ENCODE measurements around the gene CCL11. TPM values are rescaled to one million over a fixed set of nuclear protein-coding genes. Genes with fewer than 3 reads are reported as not detected.

The CCL11 gene
- total RNA-seq = 1 to 10 TPM; 1.7 to 5.4 TPM
- long read RNA-seq = 0 reads

GRCh38 chr17:34285286-34285792, at the start of gene CCL11:
Gene CCL11 (plus strand): TSS chr17:34285742. CDS start chr17:34285809, 67 bp downstream.
- no peak for DNase-seq
- peak; percentile 5 to 75 for ATAC-seq
- intact Hi-C loops (cut with DNase I) = no loop called here

- intact Hi-C loops (cut with DNase I) = loop anchor here in 1 of 2 donors (5.0 kb wide), 1 partner anchor 34 kb away; no protein-coding TSS in a partner anchor
- DNase-seq (no peak), ATAC-seq (no peak)
Observed at GRCh38 chr17:34236281-34236892, 49.2 kb upstream of the CCL11 start.

- DNase-seq (no peak), ATAC-seq (no peak)
- intact Hi-C loops (cut with DNase I) = loop anchor here in 1 of 2 donors (5.0 kb wide), 1 partner anchor 35 kb away; no protein-coding TSS in a partner anchor
Observed at GRCh38 chr17:34237458-34237857, 48.1 kb upstream of the CCL11 start.

GRCh38 chr17:34241062-34241461, 44.5 kb upstream of the CCL11 start:
- ATAC-seq (peak; percentile 73 to 81), DNase-seq (peak; percentile 78)
- intact Hi-C loops (cut with DNase I) = no loop called here

- DNase-seq (no peak), ATAC-seq (peak in 1 of 2 donors; percentile 18)
- intact Hi-C loops (cut with DNase I) = no loop called here
Observed at GRCh38 chr17:34242587-34243363, 42.8 kb upstream of the CCL11 start.

- ATAC-seq = no peak
- intact Hi-C loops (cut with DNase I) = no loop called here
- no peak for DNase-seq
Observed at GRCh38 chr17:34243364-34244320, 41.9 kb upstream of the CCL11 start.

- no peak for DNase-seq
- no peak for ATAC-seq
- intact Hi-C loops (cut with DNase I) = loop anchor here in 1 of 2 donors (5.0 kb wide), 1 partner anchor 62 kb away; no protein-coding TSS in a partner anchor
Observed at GRCh38 chr17:34245351-34245905, 40.1 kb upstream of the CCL11 start.

GRCh38 chr17:34246446-34246845, 39.1 kb upstream of the CCL11 start:
- DNase-seq (no peak), ATAC-seq (peak in 1 of 2 donors; percentile 7)
- intact Hi-C loops (cut with DNase I) = loop anchor here in 1 of 2 donors (5.0 kb wide), 1 partner anchor 61 kb away; no protein-coding TSS in a partner anchor

GRCh38 chr17:34246881-34247280, 38.7 kb upstream of the CCL11 start:
- intact Hi-C loops (cut with DNase I) = loop anchor here in 1 of 2 donors (5.0 kb wide), 1 partner anchor 60 kb away; no protein-coding TSS in a partner anchor
- DNase-seq (no peak), ATAC-seq (no peak)

- DNase-seq (no peak), ATAC-seq (peak in 1 of 2 donors; percentile 7)
- intact Hi-C loops (cut with DNase I) = loop anchor here in 1 of 2 donors (5.0 kb wide), 1 partner anchor 59 kb away; no protein-coding TSS in a partner anchor
Observed at GRCh38 chr17:34248511-34249024, 37.0 kb upstream of the CCL11 start.

- DNase-seq (no peak), ATAC-seq (no peak)
- intact Hi-C loops (cut with DNase I) = loop anchor here in 1 of 2 donors (5.0 kb wide), 1 partner anchor 58 kb away; no protein-coding TSS in a partner anchor
Observed at GRCh38 chr17:34249061-34249460, 36.5 kb upstream of the CCL11 start.

- ATAC-seq (peak in 1 of 2 donors; percentile 2), DNase-seq (no peak)
- intact Hi-C loops (cut with DNase I) = loop anchor here in 1 of 2 donors (5.0 kb wide), 1 partner anchor 58 kb away; no protein-coding TSS in a partner anchor
Observed at GRCh38 chr17:34249478-34249877, 36.1 kb upstream of the CCL11 start.

- ATAC-seq = no peak
- intact Hi-C loops (cut with DNase I) = no loop called here
- no peak for DNase-seq
Observed at GRCh38 chr17:34251186-34251585, 34.4 kb upstream of the CCL11 start.

- ATAC-seq (peak; percentile 28 to 39), DNase-seq (no peak)
- intact Hi-C loops (cut with DNase I) = no loop called here
Observed at GRCh38 chr17:34252095-34252443, 33.5 kb upstream of the CCL11 start.

- peak; percentile 75 to 88 for ATAC-seq
- intact Hi-C loops (cut with DNase I) = no loop called here
- DNase-seq = peak; percentile 97
Observed at GRCh38 chr17:34252444-34253138, 33.0 kb upstream of the CCL11 start.

GRCh38 chr17:34253139-34253525, 32.4 kb upstream of the CCL11 start:
- intact Hi-C loops (cut with DNase I) = no loop called here
- no peak for ATAC-seq
- DNase-seq = no peak

GRCh38 chr17:34254146-34254545, 31.4 kb upstream of the CCL11 start:
- ATAC-seq = peak; percentile 38 to 39
- intact Hi-C loops (cut with DNase I) = no loop called here

More at GRCh38 chr17:34254146-34254545, 31.4 kb upstream of the CCL11 start:
- no peak for DNase-seq

All from left cardiac atrium (tissue), 4 donors.